HUDEP-2 (cell line): ENCODE measurements around the gene IL10RB.

Experiments
- DNase-seq, 76 experiments: peaks; one replicate each; lab custom pipeline; 2025; ENCODE audit not compliant: unreplicated experiment in 76 of 76; lab: John Stamatoyannopoulos, UW

IL10RB gene

GRCh38 chr21:33262921-33263320, 3.2 kb upstream of the IL10RB start:
- DNase-seq: no peak

- DNase-seq: no peak
These were observed 1.6 kb upstream of the IL10RB start for GRCh38 chr21:33264561-33264960.

DNA sequence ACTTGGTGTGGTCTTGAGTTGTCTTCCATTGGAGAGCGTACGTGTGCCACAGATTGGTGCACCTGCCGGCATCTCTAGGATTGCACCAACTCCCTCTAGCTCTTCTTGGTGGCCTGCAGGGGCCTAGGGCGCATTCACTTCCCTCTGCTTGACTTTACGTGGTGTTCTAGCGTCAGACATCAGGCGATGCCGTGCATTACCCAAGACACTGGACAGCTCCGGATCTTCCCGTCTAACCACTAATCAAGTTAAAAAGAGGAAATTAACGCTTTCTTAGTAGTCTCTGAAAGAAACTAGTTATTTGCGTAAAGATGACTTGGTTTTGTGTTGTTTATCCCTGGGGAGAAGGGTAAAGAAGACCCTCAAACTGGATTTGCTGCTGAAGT, 510 bp upstream of the IL10RB start:
- peak in 5 of 76 experiments; percentile 10 to 33 (median 23) for DNase-seq

- DNase-seq: peak in 1 of 76 experiments; percentile 58
These were observed 595 bp downstream of the IL10RB start for GRCh38 chr21:33266789-33267135.

GRCh38 chr21:33267250-33267649, 1.1 kb downstream of the IL10RB start:
- peak in 5 of 76 experiments; percentile 13 to 19 (median 17) for DNase-seq

GRCh38 chr21:33268393-33268736, 2.2 kb downstream of the IL10RB start:
- DNase-seq: peak in 1 of 76 experiments; percentile 14

GRCh38 chr21:33268737-33269441, 2.7 kb downstream of the IL10RB start:
- DNase-seq: peak in 1 of 76 experiments; percentile 34

DNA sequence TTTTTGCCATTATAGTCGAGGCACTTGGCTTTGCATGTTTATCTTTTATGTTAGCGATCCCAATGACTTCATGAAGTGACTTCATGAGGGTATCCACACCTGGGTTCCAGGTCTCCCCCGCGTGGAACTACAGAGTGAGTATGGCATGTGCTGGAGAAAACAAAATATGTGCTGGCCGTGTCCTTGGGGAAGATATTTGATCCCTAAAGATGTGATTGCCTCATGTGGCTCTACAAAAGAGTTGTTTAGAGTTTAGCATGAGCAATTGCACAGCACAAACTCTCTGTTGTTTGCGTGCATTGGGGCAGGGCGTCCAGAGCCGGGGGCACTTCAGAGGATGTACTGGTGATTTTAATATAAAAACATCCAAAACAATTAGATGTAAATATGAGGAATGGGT, 4.8 kb downstream of the IL10RB start:
- no peak for DNase-seq

DNA sequence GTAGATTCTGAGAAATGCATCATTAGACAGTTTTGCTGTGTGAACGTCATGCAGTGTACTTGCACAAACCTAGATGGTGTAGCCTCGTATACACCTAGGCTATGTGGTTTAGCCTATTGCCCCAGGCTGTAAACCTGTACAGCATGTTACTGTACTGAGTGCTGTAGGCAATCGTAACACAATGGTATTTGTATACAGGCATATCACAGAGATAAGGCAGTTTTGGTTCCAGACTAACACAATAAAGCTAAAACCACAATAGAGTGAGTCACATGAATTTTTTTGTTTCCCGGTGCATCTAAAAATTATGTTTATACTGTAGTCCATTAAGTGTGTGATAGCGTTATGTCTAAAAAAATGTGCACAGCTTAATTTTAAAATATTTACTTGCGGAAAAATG, 6.9 kb downstream of the IL10RB start:
- DNase-seq: no peak

GRCh38 chr21:33278721-33279120, 12.6 kb downstream of the IL10RB start:
- no peak for DNase-seq

DNA sequence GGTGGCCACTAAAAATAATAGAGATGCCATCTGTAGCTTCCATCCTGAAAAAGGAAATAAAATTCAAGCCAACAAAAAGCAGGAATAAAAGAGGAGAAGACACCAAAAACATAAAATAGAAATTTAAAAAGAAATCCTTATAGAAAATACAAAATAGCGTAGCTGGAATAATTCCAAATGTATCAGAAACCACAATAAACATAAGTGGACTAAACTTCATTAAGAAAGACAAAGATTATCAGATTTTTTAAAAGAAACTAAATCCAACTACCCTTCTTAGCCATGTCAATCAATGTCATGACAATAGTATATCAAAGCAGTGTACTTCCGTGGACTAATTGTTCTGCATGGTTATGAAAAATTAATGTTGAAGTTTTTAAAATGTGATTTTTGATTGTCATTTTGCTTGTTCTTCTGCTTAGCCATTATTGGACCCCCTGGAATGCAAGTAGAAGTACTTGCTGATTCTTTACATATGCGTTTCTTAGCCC, 13.2 kb downstream of the IL10RB start:
- DNase-seq: no peak

DNA sequence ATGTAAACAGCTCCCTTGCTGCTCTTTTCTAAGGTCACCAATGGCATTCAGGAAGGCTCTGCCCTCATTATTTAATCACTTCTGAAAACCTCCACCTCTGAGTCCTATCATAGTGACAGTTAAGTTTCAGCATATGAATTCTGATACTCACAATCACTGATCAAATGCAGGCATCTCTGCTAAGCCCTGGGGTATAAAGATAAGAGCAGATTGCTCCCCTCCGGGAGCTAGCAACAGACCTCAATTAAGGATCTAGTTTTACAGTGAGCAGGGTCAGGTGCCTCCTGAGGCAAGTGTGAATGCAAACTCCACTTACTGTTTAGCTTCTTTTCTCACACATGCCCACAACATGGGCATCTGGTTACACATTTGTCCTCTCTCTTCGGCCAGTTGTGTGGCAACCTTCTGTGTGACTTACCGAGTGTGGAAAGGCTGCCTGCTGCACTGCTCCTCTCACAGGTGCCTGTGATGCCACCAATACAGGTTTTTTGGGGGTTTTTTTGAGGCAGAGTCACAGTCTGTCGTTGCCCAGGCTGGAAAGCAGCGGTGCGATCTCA, 15.0 kb downstream of the IL10RB start:
- peak in 35 of 76 experiments; percentile 16 to 82 (median 46) for DNase-seq

GRCh38 chr21:33283203-33283602, 17.0 kb downstream of the IL10RB start:
- peak in 15 of 76 experiments; percentile 15 to 43 (median 24) for DNase-seq

- no peak for DNase-seq
These were observed 19.9 kb downstream of the IL10RB start for GRCh38 chr21:33286076-33286475.

GRCh38 chr21:33286600-33287456, 20.7 kb downstream of the IL10RB start:
- DNase-seq: no peak

GRCh38 chr21:33289199-33289819, 23.1 kb downstream of the IL10RB start:
- no peak for DNase-seq

GRCh38 chr21:33290441-33290840, 24.3 kb downstream of the IL10RB start:
- DNase-seq: no peak

DNA sequence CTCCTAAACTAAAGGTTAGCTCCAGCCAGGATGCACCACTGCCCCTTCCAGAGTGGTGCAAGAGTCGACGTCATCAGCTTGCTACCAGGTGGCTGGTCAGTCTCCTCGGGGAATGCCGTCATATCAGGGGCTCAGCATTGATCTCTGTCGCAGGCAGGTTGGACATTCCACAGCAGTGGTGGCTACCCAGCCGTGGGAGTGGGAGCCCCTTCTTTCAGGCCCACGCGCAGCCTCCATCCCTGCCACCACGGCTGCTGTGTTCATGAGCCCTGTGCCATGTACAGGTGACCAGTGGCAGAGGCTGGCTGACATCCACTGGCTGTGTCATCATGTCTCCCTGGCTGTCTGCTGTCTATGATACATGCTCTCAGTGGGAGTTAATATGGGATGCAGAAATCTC, 25.5 kb downstream of the IL10RB start:
- DNase-seq: no peak

DNA sequence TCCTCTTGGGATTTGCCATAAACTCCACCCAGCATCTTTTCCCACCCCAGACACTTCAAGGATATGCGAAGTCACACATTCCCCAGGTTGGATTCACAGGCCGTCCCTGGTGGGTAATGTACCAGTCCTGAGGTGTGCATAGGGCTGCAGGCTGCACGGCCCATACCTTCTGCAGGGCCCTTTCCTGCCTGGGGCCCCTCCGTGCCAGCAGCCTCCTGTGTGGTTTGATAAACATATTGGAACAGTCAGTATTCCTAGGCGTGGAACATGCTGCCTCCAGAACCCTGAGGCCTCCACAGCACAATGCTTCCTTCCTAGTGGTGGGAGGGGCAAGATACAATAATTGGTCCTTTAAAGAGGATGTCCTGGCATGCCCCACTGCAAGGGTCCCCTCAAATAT, 26.6 kb downstream of the IL10RB start:
- no peak for DNase-seq

- DNase-seq: no peak
These were observed 27.0 kb downstream of the IL10RB start for GRCh38 chr21:33293136-33293535.

DNA sequence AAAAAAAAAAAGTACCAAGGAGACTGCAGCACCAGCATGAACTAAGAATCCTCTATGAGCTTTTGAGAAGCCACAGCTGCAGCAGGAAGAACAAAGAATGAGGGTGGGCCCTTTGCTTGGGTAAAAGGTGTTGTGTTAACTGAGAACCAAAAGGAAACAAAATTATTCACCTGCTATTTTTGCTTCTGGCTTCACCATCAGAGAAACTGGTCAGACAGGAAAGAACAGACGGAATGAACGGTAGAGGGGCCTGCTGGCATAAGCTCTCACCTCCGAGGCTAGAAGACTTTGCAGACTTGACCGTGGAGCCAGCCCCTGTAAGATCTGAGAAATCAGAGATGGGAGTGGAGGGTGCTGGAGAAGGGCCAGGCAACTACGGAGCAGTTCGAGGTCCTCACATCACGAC, 27.6 kb downstream of the IL10RB start:
- DNase-seq: no peak
